HG03575 (cell line): ENCODE data around the gene C9orf78.

Source experiments
- ATAC-seq: cut with Tn5 transposase; IDR thresholded peaks from one replicate; pipeline ENCODE4 v1.9.1; 2021; ENCODE audit not compliant: unreplicated experiment, insufficient number of reproducible peaks, low FRiP score; ENCODE audit errors: extremely low read depth

The C9orf78 gene

GRCh38 chr9:129850821-129851550, 15.9 kb upstream of the C9orf78 start:
- no peak for ATAC-seq

GRCh38 chr9:129849901-129850300, 14.8 kb upstream of the C9orf78 start:
- no peak for ATAC-seq

DNA sequence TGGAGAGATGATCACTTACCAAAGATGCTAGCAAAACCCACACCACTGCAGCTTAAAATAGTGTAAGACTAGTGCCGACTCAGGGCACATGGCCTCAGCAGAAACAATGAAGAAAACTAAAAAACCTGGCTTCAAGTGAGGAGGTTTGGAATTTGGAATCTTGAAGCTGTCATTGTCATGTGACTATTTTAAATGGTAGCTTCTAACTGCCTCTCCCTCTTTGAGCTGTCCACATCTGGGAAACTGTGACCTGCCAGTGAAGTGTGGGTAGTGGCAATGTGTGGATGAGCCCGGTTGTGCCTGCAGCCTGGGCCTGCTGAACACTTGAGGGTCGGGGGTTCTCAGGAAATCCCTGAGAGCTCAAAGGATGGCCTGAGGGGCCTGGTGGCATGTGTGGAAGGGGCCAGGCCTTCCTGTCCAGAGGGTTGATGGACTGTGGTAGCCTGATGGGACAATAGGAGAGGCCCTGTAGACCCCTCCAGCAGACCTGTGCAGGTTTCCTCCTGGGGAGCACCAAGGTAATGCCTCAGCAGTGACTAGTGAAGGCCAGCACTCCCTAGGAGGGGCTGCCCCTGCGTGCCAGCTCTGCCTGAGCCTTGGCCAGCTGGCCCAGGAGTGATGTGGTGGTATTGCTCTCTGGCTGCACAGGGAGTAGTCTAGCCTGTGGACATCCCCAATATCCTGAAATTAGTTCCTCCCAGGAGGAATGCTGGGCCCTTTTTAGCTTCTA, 13.8 kb upstream of the C9orf78 start:
- ATAC-seq, result no peak

GRCh38 chr9:129845373-129845772, 10.3 kb upstream of the C9orf78 start:
- no peak for ATAC-seq

DNA sequence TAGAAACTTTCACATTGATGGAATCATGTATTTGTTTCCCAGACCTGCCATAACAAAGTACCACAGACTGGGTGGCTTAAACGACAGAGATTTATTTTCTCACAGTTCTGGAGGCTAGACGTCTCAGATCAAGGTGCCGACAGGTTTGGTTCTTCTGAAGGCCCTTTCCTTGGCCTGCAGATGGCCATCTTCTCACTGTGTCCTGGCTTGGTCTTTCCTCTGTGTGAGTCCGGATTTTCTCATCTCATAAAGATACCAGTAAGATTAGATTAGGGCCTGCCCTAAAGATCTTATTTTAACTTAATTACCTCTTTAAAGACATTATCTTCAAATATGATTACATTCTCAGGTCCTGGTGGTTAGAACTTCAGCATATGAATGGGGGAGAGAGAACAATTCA, 6.0 kb upstream of the C9orf78 start:
- no peak for ATAC-seq

- no peak for ATAC-seq
These were observed 5.0 kb upstream of the C9orf78 start for GRCh38 chr9:129840034-129840433.

GRCh38 chr9:129839324-129840023, 4.4 kb upstream of the C9orf78 start:
- no peak for ATAC-seq

DNA sequence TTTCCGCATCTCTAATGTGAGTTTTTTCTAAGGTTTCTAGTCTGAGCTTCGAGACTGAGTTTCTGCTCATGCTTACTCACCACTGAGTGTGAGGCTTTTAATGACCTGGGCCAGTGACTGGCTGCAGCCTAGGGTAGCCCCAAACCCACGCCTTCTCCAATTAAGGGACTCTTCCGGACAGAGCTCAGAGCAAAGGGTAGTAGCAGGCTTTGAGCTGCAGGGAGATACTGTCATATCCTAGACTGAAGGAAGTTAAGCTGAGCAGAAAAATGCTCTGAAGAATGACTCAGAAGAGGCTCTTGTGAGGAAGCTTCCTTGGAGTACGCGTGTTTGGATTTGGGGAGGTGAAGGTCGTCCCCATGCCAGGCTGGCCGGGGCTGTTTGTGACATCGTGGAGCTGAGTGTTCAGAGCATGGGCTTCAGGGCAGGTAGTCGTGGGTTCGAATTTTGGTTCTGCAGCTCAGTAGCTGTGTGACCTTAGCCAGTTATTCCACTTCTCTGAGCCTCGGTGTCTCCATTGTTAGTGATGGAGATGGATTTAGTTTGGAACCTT, 3.7 kb upstream of the C9orf78 start:
- no peak for ATAC-seq

DNA sequence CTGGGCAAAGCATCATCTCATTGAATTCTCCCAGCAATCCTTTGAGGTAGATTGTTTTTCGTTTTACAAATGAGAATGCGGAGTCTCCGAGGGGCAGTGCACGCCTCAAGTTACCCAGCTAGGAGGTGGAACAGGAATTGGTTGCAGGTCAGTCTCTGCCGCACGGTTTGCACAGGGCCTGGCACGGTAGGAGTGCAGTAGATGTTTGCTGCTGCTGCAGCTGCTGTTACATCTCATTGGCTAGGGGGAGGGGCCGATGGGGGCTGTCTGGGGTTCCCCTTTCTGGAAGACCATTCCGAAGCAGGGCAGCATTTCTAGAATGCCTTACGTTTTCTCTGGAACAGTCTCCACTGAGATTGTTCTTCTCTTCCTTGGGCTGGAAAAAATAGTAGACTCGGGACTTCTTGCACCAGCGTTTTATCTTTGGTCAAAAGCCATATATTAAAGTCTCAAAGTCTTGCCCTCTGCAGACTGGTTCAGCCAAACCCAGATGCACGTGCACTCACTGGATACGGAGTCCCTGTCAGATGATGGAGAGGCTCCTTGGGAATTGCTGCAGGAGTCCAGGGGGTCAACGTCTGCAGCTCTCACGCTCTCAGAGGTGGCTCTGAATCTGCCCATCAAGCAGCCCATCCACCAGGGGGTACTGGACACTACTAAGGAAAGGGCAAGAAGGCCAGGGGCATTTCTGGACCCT, 1.4 kb upstream of the C9orf78 start:
- no peak for ATAC-seq

GRCh38 chr9:129835860-129836223, 767 bp upstream of the C9orf78 start:
- no peak for ATAC-seq

DNA sequence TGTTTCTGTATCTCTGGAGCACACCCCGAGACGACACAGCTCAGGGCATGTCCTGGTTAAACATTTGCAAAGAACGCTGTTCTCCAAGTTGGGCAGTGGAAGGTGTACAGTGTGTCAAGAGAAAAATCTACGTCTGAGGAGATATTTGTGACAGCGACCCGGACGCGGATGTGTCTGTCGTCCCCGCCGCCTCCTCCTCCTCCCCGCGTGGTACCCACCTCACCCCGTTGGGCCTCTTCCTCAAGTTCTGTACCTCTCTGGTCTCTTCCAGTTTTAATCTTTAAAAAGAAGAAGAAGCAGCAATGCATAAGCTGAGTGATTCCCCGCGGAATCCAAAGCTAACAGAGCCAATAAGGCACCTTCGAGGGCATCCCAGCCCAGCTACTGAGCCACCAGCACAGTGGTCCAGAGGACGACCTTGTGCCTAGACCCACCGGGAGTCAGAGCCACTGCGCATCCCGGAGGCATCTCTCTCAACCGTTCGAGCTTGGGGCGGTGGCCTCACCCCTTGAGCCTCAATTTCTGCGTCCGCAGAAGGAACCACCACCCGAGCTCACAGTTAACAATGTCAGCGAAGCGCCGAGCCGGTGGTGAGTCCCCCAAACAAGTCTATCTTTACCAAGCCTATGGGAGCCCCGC, 467 bp downstream of the C9orf78 start:
- ATAC-seq, result no peak

DNA sequence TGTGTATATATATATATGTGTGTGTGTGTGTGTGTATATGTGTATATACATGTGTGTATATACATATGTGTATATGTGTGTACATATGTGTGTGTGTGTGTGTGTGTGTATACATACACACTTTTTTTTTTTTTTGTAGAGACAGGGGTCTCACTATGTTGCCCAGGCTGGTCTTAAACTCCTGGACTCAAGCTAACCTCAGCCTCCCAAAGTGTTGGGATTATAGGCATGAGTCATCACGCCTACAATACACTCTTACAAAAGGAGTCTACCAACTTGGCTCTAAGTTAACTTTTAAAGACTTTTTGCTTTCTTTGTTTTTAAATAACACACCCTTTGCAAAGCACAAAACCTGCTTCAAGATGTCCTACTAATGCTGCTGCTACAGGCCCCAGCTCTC, 2.1 kb downstream of the C9orf78 start:
- ATAC-seq, result no peak

DNA sequence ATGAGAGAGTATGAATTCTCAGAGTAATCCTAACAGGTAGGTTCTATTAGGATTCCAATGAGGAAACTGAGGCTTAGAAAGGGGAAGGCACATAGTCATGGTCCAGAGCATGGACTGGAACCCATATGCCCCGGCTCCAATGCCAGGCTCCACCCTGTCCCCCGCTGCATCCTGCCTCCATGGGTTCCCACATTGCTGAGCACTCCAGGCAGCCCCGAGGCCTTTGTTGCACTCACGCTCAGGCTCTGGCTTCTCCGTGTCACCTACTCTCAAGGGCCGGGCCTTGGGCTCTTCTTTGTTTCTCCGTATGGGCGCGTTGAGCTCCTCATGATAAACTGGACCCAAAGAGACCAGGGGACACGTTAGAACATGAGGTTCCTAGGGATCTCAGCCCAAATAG, 6.1 kb downstream of the C9orf78 start:
- ATAC-seq, result no peak

- no peak for ATAC-seq
These were observed 7.0 kb downstream of the C9orf78 start for GRCh38 chr9:129828051-129828450.

DNA sequence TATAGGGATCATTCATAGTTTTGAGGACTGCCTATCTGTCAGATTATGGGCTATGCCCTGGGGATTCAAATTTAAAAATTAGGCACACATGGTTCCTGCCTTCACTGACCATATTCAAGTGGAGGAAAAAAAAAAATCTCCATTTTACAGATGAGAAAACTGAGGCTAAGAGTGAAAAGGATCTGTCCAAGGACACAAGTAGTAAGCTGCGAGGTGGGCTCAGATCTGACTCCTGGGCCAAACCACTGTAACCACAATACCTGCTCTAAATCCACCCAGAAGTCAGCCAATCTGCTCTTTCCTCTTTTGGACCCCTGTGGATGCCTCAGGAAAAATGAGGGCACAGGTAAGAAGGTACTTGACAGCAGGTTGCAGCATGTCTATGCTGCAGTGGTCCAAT, 8.3 kb downstream of the C9orf78 start:
- no peak for ATAC-seq

GRCh38 chr9:129826344-129826743, 8.7 kb downstream of the C9orf78 start:
- no peak for ATAC-seq

GRCh38 chr9:129823935-129824601, 11.0 kb downstream of the C9orf78 start, which contains the start of gene TOR1A:
Gene TOR1A, minus strand, starts transcription at chr9:129824136. Its CDS starts 51 bp downstream, at chr9:129824085.
- no peak for ATAC-seq

- ATAC-seq, result no peak
These were observed 11.5 kb downstream of the C9orf78 start for GRCh38 chr9:129823542-129823934.
